Breast epithelium (tissue), 3 donors: ENCODE data around the gene SHH.

Experiments
- CTCF ChIP-seq, 3 donors: fragments of 450-650 bp; IDR thresholded peaks; one replicate each; pipeline ENCODE4 v1.5.1; 2016 to 2017; ENCODE audit warnings: antibody characterized with exemption in 3 of 3, mild to moderate bottlenecking in 3 of 3, moderate library complexity in 3 of 3
- POLR2A ChIP-seq: fragments of 450-650 bp; IDR thresholded peaks from one replicate; pipeline ENCODE4 v1.6.1; 2016; ENCODE audit warnings: antibody characterized with exemption, mild to moderate bottlenecking, moderate library complexity

- TF ChIP-seq POLR2A (no peak), CTCF (IDR thresholded peaks at IDR 0.05) (no peak)
Observed at GRCh38 chr7:155775691-155776090, 36.6 kb downstream of the SHH start.
